ENCODE measurements around the gene EXOSC10.
A peak's percentile ranks its signal among the peaks of the same experiment; 100 is the strongest.
"Not testable (repeated sequence)": the region's sequence is repeated elsewhere in the genome, so short reads cannot be mapped to it uniquely, and the experiment has no call there.

EXOSC10 gene

DNA sequence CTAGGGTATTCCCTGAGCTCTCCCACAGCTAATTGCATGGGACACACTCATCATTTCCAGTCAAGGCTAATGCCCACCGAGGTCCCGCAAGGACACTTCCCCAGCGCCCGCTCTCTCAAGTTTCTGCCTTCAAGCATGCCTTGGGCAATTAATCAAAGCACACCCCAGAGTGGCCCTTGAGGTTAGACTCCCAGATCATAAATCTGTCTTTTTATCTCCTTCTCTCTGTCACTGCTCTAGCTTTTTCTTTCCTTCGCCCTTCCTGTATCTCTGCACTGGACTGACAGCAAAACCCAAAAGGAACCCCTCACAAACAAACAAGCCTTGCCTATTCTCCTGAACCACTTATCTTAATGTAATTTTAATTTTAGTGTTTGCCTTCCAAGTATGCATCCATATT is 7.9 kb upstream of the EXOSC10 start:
- no peak for DNase-seq

DNA sequence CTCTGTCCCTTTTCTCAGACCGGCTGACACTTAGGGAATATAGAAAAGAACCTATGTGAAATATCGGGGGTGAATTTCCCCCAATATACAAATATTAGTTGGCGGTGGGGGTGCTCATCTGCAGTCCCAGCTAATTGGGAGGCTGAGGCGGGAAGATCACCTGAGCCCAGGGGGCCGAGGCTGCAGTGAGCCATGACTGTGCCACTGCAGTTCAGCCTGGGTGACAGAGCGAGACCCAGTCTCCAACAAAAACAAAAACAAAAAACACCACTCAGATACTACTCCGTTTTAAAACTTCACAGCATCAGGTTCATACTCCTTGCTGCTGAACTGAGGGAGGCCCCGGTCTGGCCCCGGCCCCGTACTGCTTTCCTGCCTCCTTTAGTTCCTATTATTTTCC is 5.9 kb upstream of the EXOSC10 start:
- DNase-seq: no peak

DNA sequence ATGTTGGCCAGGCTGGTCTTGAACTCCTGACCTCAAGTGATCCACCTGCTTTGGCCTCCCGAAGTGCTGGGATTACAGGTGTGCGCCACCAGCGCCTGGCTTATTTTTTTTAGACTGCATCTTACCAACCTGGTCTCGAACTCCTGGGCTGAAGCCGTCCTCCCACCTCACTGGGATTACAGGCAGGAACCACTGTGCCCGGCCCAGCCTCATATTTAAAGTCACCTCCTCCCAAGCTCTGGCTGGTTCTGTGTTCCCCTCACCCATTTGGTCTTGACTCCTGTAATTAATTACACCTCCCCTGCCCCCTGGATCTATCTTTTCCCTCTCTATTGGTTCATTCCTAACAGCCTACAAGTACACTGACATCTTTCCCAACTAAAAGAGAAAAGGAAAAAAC is 1.7 kb upstream of the EXOSC10 start:
- no peak for DNase-seq

DNA sequence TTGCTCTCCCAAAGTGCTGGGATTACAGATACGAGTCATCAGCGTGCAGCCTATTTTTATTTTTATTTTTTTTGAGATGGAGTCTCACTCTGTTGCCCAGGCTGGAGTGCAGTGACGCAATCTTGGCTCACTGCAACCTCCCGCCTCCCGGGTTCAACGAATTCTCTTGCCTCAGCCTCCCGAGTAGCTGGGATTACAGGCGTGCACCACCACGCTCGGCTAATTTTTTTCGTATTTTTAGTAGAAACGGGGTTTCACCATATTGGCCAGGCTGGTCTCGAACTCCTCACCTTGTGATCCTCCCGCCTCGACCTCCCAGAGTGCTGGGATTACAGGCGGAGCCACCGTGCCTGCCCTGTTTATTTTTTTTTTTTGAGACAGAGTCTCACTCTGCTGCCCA is 1.1 kb upstream of the EXOSC10 start:
- DNase-seq: not testable (repeated sequence)

DNA sequence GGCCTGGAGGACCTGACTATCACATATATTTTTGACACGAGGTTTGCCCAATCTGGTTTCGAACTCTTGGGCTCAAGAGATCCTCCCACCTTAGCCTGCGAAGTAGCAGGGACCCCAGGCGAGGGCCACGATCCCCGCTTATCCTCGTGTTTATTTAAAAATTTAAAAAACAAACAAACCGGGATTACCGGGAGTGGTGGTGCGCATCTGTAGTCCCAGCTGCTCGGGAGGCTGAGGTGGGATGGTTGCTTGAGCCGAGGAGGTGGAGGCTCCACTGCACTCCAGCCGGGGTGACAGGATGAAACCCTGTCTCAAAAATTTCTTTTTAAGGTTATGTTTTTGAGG is 452 bp upstream of the EXOSC10 start:
- DNase-seq: no peak

DNA sequence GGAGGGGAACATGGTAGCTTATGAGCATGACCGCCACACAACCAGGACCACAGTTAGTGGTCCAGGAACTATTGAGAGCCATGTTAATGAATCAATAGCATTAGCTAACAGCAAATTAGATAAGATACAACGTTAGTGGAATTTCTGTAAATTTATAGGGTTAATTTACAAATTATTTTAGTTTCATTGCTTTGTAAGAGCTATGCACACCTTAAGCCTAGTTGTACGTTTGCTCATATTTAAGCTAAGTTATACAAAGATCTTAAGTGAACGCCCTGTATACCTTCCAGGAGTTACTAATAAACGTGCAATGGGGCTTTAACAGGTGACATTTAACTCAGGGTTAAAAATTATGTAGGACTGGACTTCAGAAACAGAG is 749 bp downstream of the EXOSC10 start:
- DNase-seq: no peak

DNA sequence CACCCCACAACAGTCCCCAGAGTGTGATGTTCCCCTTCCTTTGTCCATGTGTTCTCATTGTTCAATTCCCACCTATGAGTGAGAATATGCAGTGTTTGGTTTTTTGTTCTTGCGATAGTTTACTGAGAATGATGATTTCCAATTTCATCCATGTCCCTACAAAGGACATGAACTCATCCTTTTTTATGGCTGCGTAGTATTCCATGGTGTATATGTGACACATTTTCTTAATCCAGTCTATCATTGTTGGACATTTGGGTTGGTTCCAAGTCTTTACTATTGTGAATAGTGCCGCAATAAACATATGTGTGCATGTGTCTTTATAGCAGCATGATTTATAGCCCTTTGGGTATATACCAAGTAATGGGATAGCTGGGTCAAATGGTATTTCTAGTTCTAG is 15.9 kb downstream of the EXOSC10 start:
- DNase-seq: not testable (repeated sequence)

DNA sequence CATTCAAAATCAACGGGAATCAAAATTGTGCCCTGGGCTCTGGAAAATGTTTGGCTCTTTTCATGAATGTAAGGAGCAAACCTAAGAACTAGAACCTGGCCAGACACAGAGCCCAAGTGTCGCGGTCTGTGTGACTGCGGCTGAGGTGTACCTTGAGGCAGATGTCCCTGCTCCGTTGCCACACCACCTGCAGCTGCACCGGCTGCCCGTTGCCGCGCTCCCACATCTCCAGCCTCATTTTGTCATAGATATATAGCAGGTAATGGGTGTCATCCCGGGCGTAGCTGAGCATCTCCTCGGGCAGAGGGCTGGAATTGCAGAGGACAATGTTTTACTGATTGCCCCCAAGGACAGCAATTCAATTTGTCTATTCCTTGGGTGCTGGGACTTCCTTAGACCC is 18.7 kb downstream of the EXOSC10 start:
- no peak for DNase-seq

DNA sequence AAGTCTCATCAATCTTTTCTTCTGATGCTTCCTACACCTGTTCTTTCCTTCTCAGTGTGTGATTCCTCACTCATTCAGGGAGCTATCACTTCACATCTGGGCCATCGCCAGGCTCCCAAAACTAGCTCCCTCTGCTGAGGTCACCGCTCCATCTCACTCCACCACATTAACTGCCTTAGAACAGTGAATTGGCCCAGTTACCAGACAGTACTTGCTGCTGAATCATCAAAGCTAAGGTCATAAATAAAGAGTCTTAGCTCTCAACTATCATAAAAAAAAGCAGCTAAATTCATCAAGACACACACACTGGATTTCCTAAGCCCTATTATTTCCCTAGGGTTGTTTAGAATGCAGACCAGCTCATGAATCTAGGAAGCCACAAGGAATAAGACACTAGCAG is 21.0 kb downstream of the EXOSC10 start:
- DNase-seq: no peak

DNA sequence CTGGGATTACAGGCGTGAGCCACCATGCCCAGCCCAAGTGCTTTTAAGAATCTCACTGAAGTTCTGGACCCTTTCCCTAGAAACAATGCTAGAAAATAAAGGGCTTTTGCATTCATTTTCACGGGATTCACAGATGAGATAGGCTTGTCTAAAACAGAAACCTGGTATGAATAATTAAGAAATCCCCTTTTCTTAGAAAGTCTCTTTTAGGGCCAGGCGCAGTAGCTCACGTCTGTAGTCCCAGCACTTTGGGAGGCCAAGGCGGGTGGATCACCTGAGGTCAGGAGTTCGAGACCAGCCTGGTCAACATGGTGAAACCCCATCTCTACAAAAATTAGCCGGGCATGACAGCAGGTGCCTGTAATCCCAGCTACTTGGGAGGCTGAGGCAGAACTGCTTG is 26.3 kb downstream of the EXOSC10 start:
- DNase-seq: not testable (repeated sequence)

DNA sequence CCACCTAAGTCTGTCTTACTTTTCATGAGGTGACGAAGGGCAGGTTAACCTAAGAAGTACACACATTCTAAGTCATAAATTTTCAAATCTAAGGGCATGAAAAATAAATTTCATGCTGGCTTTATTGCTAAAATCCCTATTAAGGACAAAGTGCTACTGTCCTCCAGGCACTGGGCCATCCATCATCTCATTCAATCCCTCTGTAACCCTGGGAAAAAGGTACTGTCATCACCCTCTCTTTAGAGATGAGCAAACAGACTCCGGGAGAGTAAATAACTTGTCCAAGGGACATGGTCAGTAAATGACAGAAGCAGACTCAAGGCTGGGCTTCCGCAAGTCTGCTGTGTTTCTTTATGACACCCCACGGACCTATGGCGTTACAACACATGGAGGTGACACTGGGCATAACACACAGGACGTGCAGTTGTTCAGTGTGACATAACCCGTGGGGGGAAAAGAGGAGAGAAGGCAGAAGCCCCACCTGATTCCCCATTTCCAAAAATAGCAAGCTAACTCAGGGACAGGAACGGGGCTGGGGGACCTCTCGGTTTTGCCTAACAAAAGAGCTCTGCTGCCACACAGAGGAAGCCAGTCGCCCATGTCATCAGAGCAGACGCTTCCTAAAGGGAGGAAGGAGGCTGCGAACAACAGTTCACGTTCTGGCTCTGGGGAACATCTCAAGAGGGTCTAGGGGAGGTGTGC is 27.3 kb downstream of the EXOSC10 start:
- peak; percentile 25 to 51 for DNase-seq

DNA sequence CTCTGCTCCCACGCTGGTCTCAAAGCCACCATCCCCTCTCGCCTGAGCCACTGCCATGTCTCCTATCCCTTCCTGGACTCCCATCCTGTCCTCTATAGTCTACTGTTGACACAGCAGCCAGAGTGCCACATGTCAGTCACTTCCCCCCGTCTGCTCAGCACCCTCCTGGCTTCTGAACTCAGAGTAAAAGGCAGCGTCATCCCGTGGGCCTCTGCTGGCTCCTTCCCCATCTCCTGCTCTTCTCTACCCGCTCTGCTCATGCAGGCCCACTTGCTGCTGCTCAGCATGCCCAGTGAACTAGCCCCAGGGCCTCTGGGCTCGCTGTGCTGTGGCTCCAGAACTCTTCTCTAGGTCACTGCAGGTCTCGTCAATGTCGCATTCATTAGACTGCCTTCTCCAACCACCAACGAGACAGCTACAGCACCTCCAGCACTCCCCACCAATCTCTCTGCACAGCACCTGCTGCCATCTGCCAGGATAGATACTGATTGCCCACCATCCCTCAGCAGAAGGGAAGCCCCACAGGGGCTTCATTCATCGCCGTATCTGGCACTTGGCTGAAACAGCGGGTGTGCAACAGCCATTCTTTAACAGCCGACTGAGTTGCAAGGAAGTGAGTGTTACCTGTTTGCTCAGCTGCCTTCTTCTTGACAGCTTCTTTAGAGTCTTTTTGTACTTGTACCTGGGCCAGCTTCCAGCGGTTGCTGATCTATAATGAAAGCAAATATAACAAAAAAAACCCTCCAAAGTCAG is 28.0 kb downstream of the EXOSC10 start:
- peak; percentile 47 to 52 for DNase-seq

DNA sequence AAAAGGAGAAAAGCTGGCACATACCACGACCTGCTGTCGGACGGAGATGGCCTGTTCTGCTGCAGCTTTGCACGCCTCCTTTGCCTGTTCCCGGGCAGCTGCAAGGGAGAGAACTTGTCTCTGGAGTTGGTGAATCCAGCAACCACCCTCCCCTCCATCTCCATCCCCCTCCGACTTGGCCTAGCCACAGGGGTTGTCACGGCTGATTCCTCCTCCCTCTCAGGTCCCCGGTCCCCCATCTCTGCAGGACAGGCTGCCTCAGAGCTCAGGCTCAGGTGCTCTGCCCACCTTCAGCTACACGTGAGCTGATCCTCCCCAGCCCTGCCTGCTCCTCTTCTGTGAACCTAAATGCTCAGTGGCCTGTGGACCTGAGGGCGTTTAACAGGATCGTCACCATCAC is 28.8 kb downstream of the EXOSC10 start:
- no peak for DNase-seq

DNA sequence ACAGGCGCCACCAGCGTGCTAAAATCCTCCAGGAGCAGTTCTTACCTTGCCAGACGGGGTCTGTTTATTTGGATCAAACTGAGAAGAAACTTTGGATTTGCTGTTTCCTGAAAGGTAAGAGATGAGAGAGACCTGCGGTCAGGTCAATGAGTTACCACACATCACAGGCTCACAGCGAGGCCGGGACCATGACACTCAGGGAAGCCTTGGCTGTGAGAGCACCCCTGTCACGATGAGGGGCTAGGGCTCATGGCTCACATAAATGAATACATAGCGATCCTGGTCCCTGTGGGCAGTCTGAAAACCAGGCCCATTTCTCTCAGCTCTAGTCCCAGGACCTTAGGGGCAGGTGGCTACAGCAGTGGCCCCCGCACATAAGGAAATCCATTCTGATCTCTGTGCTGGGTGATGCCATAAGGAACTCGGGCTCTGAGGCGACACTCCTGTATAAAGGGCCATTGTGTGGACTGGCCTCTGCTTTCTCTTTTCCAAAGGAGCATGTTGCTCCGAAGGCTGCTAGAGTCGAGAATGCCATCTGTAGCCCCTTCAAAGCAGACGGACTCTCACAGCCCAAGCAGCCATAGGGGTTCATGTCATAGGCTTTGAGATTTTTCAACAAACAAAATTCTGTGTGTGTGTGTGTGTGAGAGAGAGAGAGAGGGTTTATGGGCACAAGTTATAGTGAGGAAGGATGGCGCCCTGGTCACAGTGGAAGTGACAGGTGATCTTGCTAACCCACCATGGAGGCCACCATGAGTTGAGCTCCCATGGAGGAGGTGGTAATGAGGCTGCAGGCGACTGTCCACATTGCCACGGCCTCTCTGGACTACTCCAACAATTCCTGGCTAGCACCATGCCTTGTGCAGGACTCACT is 30.8 kb downstream of the EXOSC10 start:
- DNase-seq: no peak

DNA sequence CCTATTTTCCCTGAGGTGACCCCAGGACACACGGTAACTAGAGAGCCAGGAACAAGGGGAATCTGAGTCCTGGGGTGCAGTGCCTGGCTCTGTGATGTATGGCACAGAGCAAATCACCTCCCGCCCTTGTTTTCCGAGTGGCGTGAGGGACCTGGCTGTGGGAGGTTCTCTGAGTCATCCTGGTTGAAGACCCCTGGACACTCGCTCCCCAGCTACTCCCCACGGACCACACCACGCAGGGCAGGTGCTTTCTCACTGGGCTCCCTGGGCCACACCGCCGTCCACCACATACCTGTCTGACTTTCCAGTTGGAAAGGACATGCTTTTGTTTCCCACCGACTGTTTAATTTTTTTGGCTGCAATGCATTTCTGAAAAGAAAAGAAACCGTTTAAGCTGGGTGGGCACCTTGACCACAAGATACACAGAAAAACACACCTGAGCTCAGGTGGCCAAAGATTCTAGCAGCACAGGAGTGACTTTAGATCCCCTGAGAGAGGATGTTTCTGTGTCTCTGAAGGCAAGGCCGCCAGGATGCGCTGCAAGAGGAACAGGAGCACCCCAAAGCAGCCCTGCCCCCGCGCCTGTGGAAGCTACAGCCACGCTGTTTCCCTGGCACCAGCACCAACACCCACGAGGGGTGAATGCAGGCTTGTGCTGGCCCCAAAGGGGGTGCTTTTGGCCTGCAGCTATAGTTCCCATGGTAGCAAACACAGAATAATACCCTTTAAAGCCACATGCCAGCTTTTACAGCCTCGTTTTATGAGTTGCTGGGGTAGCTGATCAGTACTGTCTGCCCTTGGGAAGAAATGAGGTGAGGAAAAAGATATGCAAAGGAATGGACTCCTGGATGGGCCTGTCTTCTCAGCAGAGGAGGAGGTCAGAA is 31.7 kb downstream of the EXOSC10 start:
- DNase-seq: no peak

DNA sequence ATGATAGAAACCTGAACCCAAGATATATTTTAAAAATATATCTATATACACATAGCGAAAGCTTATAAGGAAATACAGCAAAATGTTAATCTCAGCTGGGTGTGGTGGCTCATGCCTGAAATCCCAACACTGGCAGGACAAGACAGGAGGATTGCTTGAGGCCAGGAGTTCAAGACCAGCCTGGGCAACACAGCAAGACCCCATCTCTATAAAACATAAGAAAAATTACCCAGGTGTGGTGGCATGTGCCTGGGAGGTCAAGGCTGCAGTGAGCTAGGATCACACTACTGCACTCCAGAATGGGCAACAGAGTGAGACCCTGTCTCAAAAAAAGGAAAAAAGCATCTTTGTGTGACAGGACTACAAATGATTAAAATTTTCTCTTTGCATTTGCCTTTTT is 33.9 kb downstream of the EXOSC10 start:
- DNase-seq: no peak

DNA sequence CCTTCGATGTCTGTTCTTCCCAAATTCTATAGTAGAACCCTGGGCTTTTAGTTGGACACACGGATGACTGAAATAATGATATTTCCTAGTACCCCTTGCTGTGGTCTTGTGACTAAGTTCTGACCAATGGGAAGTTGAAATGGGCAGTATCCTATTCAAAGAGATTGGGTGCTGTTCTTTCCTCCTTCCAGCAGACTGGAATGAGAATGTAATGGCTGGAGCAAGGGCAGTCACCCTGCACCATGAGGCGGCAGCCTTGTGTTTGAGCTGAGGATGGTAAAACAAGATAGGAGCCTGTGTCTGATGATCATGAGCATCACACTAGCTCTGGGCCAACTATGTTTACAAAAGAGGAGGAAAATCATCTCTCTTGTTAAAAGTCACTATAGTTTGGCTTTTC is 34.7 kb downstream of the EXOSC10 start:
- no peak for DNase-seq

DNA sequence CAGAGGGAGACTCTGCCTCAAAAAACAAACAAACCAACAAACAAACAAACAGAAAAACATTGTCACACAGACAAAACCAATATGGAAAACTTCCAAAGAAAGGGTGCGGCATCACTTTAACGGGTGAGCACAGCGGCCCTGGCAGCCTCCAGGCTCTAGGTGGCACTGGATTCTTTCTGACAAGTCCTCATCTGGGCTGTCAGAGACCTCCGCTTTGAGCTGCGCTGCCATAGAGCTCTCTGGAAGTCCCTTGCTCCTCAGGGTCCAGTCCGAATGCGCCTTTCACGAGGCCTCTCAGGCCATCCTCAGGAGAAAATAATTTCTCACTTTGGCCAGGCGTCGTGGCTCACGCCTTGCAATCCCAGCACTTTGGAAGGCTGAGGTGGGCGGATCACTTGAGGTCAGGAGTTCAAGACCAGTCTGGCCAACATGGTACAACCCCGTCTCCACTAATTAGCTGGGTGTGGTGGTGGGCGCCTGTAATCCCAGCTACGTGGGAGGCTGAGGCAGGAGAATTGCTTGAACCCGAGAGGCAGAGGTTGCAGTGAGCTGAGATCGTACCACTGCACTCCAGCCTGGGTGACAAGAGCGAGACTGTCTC is 35.6 kb downstream of the EXOSC10 start:
- DNase-seq: not testable (repeated sequence)

DNA sequence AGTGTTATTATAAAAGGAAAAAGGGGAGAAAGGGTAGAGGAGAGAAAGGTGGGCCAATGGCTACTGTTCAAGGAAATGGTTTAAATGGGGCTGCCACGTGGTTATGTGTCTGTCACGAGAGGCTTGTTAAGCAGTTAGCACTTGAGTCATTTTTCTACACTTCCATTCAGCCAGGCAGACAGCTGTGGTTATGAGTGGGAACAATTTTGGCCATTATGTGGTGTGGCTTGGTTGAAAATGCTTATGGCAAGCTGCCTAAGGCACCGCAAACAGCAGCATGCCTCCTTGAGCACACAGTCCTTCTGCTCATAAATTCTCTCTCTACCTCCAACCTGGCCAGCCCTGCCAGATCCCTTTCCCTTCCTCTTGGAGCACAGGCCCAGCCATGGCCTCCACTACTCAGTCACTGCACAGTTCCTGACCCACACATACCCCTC is 36.7 kb downstream of the EXOSC10 start:
- DNase-seq: no peak

DNA sequence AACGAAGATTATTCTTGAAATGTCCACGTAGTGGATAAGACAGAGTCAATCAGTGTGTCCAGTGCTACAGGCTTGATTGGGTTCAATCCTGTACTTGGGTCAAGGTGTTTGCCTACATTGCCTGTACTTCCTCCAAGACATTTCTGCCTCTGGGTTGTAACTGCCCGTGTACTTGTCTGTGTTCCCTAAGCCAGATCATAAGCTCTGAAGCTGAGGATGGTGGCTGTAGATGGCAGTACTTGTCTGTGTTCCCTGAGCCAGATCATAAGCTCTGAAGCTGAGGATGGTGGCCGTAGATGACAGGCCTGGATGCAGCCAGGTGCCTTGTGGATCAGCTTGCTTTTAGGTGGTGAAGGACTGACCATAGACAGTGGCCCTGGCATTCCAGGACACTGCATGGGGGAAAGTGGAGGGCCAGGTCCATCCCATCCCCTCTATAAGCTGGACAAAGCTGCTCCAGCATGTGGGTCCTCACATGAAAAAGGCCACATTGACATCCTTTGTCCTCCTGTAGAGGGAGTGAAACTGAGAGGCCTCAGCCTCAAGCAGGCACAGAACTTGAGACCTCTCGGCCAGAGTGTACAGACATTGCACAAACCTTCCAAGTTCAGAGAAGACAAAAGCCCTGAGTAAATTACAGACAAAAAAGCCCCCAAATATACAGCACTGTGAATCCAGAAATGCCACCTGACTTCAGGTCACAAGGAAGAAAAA is 37.9 kb downstream of the EXOSC10 start:
- DNase-seq: no peak

DNA sequence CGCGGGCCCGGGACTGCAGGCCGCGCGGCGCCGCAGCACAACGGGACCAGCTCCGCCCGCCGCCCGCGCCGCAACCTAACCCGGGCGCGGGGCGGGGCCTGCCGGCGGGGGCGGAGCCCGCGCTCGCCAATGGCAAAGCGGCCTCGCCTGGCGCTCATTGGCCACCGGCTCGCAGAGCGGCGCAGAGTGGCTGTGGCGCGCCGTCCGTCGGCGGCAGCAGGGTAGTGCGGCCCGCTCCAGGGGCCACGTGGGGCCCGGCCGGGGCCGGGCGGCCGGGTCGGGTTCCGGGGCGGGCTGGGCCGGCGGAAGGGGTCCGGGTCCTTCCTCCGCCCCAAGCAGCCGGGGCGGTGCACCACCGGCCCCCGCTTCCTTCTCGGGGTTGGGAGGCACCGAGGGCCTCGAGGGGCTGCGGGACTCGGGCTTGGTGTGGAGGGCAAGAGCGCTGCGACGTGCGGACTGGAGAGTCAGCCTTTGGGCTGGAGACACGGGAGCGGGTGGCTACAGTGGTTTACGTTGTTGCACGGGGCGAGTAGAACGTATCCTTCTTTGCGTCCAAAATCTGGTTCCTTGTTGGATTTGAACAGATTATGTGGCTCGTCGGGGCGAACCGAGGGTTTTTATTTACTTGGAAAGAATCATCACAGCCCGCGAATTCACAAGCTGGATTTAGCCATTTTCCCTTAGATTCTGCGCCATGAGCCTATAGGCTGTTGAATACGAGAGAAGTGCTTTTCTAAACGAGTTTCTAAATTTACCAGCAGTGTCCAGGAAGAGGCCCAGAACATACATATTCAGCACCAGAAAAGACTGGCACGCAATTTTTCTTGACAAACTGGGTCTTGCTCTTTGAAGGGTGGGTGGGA is 39.5 kb downstream of the EXOSC10 start, which contains the start of gene SRM:
SRM (minus strand) TSS at position 51 of the 863 bp plus-strand sequence. CDS start 75 bp downstream, outside the sequence.
- DNase-seq: peak; percentile 77 to 89
